Measurements from ENCODE around the gene ZBED2. TPM values are rescaled to one million over a fixed set of nuclear protein-coding genes. Genes with fewer than 3 reads are reported as not detected.

The ZBED2 gene
- total RNA-seq, 1 donor from 2014 or later, result 1.0 TPM

- DNase-seq (ENCODE audit: low read depth), result no peak
- Histone ChIP-seq H3K36me3 (ENCODE audit: control insufficient read depth, insufficient read depth, low read length) (no peaks in the 10 kb centered on the region), H3K27me3 (ENCODE audit: control insufficient read depth, insufficient read depth, low read length) (no peaks in the 10 kb centered on the region), H3K4me3 (ENCODE audit: low read depth, low read length) (no peak overlapping the region)
- TF ChIP-seq, protein P1, sequence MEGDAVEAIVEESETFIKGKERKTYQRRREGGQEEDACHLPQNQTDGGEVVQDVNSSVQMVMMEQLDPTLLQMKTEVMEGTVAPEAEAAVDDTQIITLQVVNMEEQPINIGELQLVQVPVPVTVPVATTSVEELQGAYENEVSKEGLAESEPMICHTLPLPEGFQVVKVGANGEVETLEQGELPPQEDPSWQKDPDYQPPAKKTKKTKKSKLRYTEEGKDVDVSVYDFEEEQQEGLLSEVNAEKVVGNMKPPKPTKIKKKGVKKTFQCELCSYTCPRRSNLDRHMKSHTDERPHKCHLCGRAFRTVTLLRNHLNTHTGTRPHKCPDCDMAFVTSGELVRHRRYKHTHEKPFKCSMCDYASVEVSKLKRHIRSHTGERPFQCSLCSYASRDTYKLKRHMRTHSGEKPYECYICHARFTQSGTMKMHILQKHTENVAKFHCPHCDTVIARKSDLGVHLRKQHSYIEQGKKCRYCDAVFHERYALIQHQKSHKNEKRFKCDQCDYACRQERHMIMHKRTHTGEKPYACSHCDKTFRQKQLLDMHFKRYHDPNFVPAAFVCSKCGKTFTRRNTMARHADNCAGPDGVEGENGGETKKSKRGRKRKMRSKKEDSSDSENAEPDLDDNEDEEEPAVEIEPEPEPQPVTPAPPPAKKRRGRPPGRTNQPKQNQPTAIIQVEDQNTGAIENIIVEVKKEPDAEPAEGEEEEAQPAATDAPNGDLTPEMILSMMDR (IDR thresholded peaks at IDR 0.05; ENCODE audit: insufficient read depth, low read length, poor library complexity, severe bottlenecking), result no peak
Measured at GRCh38 chr3:111608383-111608782, 13.2 kb upstream of the ZBED2 start.

DNA sequence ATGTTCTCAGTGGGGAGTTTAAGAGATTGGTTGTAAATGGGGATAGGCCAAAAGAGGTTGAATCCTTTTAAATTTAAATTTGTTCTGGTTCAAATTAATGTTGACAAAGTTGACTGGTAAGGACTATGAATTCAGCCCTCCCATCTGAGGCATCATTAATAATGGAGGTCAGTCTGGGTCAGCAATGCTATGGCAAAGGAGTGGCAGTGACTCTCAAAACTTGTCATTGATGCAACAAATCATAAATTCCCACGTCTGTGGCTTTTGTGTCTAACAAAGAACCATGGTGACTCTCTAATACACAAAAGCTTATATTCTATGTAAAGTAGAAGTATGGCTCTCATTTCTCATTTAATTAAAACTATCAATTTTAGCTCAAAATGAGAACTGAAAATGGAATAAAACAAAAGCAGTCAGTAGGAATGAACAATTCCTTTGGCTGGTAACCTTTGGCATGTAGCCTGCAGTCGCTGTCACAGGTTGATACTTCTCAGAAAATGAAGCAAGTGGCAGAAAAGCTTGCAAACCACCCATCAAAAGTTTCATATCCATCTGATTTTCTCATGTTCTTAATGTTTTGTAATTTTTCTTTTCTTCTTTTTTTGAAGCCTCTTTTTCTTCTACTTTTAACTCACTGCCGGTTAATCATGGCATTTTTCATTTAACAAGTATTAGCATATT lies 12.2 kb upstream of the ZBED2 start:
- Histone ChIP-seq H3K27me3 (ENCODE audit: control insufficient read depth, insufficient read depth, low read length) (no peaks in the 10 kb centered on the region), H3K36me3 (ENCODE audit: control insufficient read depth, insufficient read depth, low read length) (no peaks in the 10 kb centered on the region), H3K4me3 (ENCODE audit: low read depth, low read length) (no peak overlapping the region)
- no peak for DNase-seq (ENCODE audit: low read depth)
- TF ChIP-seq, protein P1 (IDR thresholded peaks at IDR 0.05; ENCODE audit: insufficient read depth, low read length, poor library complexity, severe bottlenecking), result no peak

DNA sequence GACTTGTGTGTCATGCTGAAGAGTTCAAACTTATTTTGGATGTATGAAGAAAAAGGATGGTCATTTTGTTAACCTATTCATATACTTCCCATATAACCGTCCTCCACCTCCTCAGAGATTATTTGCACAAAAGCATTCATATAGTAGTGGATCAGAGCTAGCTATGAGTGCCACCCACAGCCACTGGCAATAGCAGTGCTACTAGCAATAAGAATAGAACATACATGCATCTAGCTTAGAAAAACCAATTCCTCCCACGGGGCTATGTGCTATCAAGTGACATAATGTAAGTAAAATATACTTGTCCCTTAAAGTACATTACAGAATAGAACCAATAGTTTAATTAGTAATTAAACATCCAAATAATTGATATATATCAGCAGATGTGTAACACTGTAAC lies 10.3 kb upstream of the ZBED2 start:
- no peak overlapping the region for H3K4me3 ChIP-seq (ENCODE audit: low read depth, low read length)
- H3K36me3 ChIP-seq (ENCODE audit: control insufficient read depth, insufficient read depth, low read length), result no peaks in the 10 kb centered on the region
- no peak for DNase-seq (ENCODE audit: low read depth)
- TF ChIP-seq, protein P1 (IDR thresholded peaks at IDR 0.05; ENCODE audit: insufficient read depth, low read length, poor library complexity, severe bottlenecking), result no peak
- no peaks in the 10 kb centered on the region for H3K27me3 ChIP-seq (ENCODE audit: control insufficient read depth, insufficient read depth, low read length)

DNA sequence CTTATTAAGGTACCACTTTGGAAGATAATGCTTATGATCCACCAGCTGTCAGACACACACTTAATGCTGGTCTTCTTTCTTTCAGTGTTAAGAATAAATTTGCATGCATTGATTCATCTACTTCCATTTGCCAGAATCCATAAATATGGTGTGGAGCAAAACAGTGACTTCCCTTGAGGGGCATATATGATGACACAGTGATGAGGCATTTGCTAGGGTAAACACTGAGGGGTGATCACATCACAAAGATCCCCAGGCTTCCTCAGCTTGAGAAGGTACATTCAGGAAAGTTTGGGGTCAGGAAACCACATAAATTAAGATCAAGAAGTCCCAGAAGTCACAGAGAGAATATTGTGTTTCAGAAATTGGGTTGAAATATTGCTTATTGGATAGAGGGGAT lies 9.9 kb upstream of the ZBED2 start:
- no peak overlapping the region for H3K4me3 ChIP-seq (ENCODE audit: low read depth, low read length)
- no peak for DNase-seq (ENCODE audit: low read depth)

GRCh38 chr3:111604119-111604518 lies 9.0 kb upstream of the ZBED2 start:
- H3K36me3 ChIP-seq (ENCODE audit: control insufficient read depth, insufficient read depth, low read length), result no peaks in the 10 kb centered on the region
- no peak for DNase-seq (ENCODE audit: low read depth)
- TF ChIP-seq, protein P1 (IDR thresholded peaks at IDR 0.05; ENCODE audit: insufficient read depth, low read length, poor library complexity, severe bottlenecking), result no peak
- no peak overlapping the region for H3K4me3 ChIP-seq (ENCODE audit: low read depth, low read length)
- H3K27me3 ChIP-seq (ENCODE audit: control insufficient read depth, insufficient read depth, low read length), result no peaks in the 10 kb centered on the region

More for the DNA sequence above, 9.9 kb upstream of the ZBED2 start:
- no peaks in the 10 kb centered on the region for H3K27me3 ChIP-seq (ENCODE audit: control insufficient read depth, insufficient read depth, low read length)
- TF ChIP-seq, protein P1 (IDR thresholded peaks at IDR 0.05; ENCODE audit: insufficient read depth, low read length, poor library complexity, severe bottlenecking), result no peak
- H3K36me3 ChIP-seq (ENCODE audit: control insufficient read depth, insufficient read depth, low read length), result no peaks in the 10 kb centered on the region

DNA sequence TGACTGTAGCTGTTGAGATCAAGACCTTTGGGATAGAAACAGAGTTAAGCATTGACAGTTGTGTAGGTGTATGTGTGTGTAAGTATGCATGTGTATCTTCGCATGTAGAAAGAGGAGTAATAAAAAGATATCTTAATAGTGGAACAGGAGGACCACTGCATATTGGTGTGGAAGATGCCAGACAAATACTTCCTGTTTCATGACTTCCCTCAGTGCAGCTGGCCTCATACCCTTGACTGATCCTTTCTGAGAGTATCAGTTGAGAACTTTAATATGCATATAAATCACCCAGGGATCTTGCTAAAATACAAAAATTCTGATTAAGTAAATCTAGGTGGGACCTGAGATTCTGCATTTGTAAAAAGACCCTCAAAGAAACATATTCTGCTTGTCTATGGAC lies 8.5 kb upstream of the ZBED2 start:
- Histone ChIP-seq H3K4me3 (ENCODE audit: low read depth, low read length) (no peak overlapping the region), H3K27me3 (ENCODE audit: control insufficient read depth, insufficient read depth, low read length) (no peaks in the 10 kb centered on the region), H3K36me3 (ENCODE audit: control insufficient read depth, insufficient read depth, low read length) (no peaks in the 10 kb centered on the region)
- DNase-seq (ENCODE audit: low read depth), result no peak
- TF ChIP-seq, protein P1 (IDR thresholded peaks at IDR 0.05; ENCODE audit: insufficient read depth, low read length, poor library complexity, severe bottlenecking), result no peak

Data from kidney epithelial cell (primary cell).